ENCODE data around the gene TMEM231. TPM values are rescaled to one million over a fixed set of nuclear protein-coding genes. Genes with fewer than 3 reads are reported as not detected.

TMEM231 gene
- total and polyA plus RNA-seq, 11 donors, result 1.7 to 9.1 (median 7.1) TPM

DNA sequence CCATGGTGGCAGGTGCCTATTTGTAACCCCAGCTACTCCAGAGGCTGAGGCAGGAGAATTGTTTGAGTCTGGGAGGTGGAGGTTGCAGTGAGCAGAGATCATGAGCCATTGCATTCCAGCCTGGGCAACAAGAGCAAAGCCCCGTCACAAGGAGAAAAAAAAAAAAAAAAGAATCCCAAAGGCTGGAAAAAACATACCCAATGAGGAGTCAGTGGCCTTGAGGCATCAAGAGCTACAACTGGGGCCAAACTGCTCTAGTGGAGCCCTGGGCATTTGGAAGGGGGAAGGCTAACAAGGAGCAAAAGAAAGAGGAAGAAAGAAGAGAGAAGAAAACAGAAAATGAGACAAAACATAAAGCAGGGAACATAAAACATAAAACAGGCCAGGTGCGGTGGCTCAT lies 67.7 kb downstream of the TMEM231 start:
- ATAC-seq (no peak), DNase-seq (no peak)
- Histone ChIP-seq H3K27ac (no peak overlapping the region), H3K27me3 (peaks cover 0 to 8% (median 0%) of the 10 kb centered on the region in 9 donors), H3K9me3 (no peaks in the 10 kb centered on the region), H3K4me3 (no peak overlapping the region), H3K36me3 (no peaks in the 10 kb centered on the region), H3K4me1 (no peaks in the 10 kb centered on the region)
- intact Hi-C loops (cut with DNase I), result no loop called here
- TF ChIP-seq, protein P1, sequence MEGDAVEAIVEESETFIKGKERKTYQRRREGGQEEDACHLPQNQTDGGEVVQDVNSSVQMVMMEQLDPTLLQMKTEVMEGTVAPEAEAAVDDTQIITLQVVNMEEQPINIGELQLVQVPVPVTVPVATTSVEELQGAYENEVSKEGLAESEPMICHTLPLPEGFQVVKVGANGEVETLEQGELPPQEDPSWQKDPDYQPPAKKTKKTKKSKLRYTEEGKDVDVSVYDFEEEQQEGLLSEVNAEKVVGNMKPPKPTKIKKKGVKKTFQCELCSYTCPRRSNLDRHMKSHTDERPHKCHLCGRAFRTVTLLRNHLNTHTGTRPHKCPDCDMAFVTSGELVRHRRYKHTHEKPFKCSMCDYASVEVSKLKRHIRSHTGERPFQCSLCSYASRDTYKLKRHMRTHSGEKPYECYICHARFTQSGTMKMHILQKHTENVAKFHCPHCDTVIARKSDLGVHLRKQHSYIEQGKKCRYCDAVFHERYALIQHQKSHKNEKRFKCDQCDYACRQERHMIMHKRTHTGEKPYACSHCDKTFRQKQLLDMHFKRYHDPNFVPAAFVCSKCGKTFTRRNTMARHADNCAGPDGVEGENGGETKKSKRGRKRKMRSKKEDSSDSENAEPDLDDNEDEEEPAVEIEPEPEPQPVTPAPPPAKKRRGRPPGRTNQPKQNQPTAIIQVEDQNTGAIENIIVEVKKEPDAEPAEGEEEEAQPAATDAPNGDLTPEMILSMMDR (IDR thresholded peaks at IDR 0.05), result no peak
- TF ChIP-seq POLR2A (IDR thresholded peaks at IDR 0.05), result no peak
- WGBS, 4 donors, result 89 to 95% (median 94%) methylated on average over 2 of the region's 2 CpGs

Other genes starting within 250 kb of the TMEM231 start
- gene CFDP1, start 122.7 kb downstream of the TMEM231 start, total RNA-seq, result 10 to 100 TPM; 17.7 to 31.2 (median 24.9) TPM
- gene CFDP1, start 122.7 kb downstream of the TMEM231 start, polyA plus RNA-seq, result 10 to 100 TPM; 36.3 to 60.6 TPM
- 10 to 100 TPM in 4 of 9 donors, 1 to 10 TPM in 5; 7.7 to 14.6 (median 9.5) TPM for gene TMEM170A, start 91.6 kb downstream of the TMEM231 start, total RNA-seq
- 1 to 10 TPM; 4.3 to 8.2 TPM for gene TMEM170A, start 91.6 kb downstream of the TMEM231 start, polyA plus RNA-seq
- gene CHST6, start 60.8 kb downstream of the TMEM231 start, total RNA-seq, result 1 to 10 TPM in 3 of 9 donors, under 1 TPM in 6; 0.32 to 1.8 (median 0.88) TPM
- 1 to 10 TPM in 1 of 2 donors, under 1 TPM in 1; 0.46 to 1.1 TPM for gene CHST6, start 60.8 kb downstream of the TMEM231 start, polyA plus RNA-seq
- gene CHST5, start 20.1 kb downstream of the TMEM231 start, total RNA-seq, result under 1 TPM in 6 of 9 donors, not detected in 3; 0.15 to 0.96 (median 0.44) TPM
- under 1 TPM; 0.18 to 0.61 TPM for gene CHST5, start 20.1 kb downstream of the TMEM231 start, polyA plus RNA-seq
- 100 to 1,000 TPM; 145 to 256 (median 210) TPM for gene GABARAPL2, start 10.1 kb upstream of the TMEM231 start, total RNA-seq
- gene GABARAPL2, start 10.1 kb upstream of the TMEM231 start, polyA plus RNA-seq, result 100 to 1,000 TPM; 141 to 235 TPM
- 10 to 100 TPM; 16.8 to 37.5 (median 24.1) TPM for gene ADAT1, start 67.0 kb upstream of the TMEM231 start, total RNA-seq
- gene ADAT1, start 67.0 kb upstream of the TMEM231 start, polyA plus RNA-seq, result 10 to 100 TPM in 1 of 2 donors, 1 to 10 TPM in 1; 8.0 to 15.3 TPM
- 100 to 1,000 TPM; 111 to 152 (median 129) TPM for gene KARS1, start 91.4 kb upstream of the TMEM231 start, total RNA-seq
- 100 to 1,000 TPM in 1 of 2 donors, 10 to 100 TPM in 1; 93.2 to 154 TPM for gene KARS1, start 91.4 kb upstream of the TMEM231 start, polyA plus RNA-seq
- 10 to 100 TPM; 57.0 to 76.7 (median 73.1) TPM for gene TERF2IP, start 91.5 kb upstream of the TMEM231 start, total RNA-seq
- 10 to 100 TPM; 52.0 to 79.2 TPM for gene TERF2IP, start 91.5 kb upstream of the TMEM231 start, polyA plus RNA-seq
- not detected for gene CPHXL2, start 120.8 kb upstream of the TMEM231 start, total RNA-seq
- not detected for gene CPHXL2, start 120.8 kb upstream of the TMEM231 start, polyA plus RNA-seq
- not detected for gene DUXB, start 145.2 kb upstream of the TMEM231 start, total RNA-seq
- not detected for gene DUXB, start 145.2 kb upstream of the TMEM231 start, polyA plus RNA-seq
- gene CPHXL, start 170.2 kb upstream of the TMEM231 start, total RNA-seq, result not detected
- not detected for gene CPHXL, start 170.2 kb upstream of the TMEM231 start, polyA plus RNA-seq

All from heart left ventricle (tissue), 16 donors.